Measurements from ENCODE around the gene C5orf24.

- no peak for TF ChIP-seq YY1 (IDR thresholded peaks at IDR 0.05; ENCODE audit: low read depth)
- TF ChIP-seq TAF1 (IDR thresholded peaks at IDR 0.05; ENCODE audit: low read depth), result no peak
- no peak for TF ChIP-seq EP300 (IDR thresholded peaks at IDR 0.05; ENCODE audit: borderline replicate concordance)
- TF ChIP-seq NFIC (IDR thresholded peaks at IDR 0.05), result no peak
- TF ChIP-seq ZBTB7A (IDR thresholded peaks at IDR 0.05; ENCODE audit: low read depth), result no peak
- no peak for TF ChIP-seq TEAD4 (IDR thresholded peaks at IDR 0.05)
- no peak for TF ChIP-seq TCF12 (IDR thresholded peaks at IDR 0.05; ENCODE audit: low read depth)
- TF ChIP-seq REST (IDR thresholded peaks at IDR 0.05; ENCODE audit: low read depth), result no peak
- no peak for TF ChIP-seq CREB1 (IDR thresholded peaks at IDR 0.05; ENCODE audit: low read depth)
- no peak for TF ChIP-seq FOXM1 (IDR thresholded peaks at IDR 0.05; ENCODE audit: borderline replicate concordance, low read depth)
- TF ChIP-seq RAD21 (IDR thresholded peaks at IDR 0.05; ENCODE audit: low read depth), result no peak
Observed at GRCh38 chr5:134864707-134865106, 18.9 kb downstream of the C5orf24 start.
